HepG2 (cell line): ENCODE measurements around the gene CHPF. TPM values are rescaled to one million over a fixed set of nuclear protein-coding genes. Genes with fewer than 3 reads are reported as not detected.

Experiments
- ATAC-seq: fragments of 200-7000 bp; cut with Tn5 transposase; 3 replicates; pipeline ENCODE4 v1.9.1; 2020; ENCODE audit warnings: mild to moderate bottlenecking, moderate library complexity
- BruUV-seq: library from RNA; stranded (reverse); fragments of 400-500 nt; replicated peaks from 2 replicates; lab custom pipeline; 2021; lab: Mats Ljungman, UMichigan
- CTCF ChIA-PET: fragments of 300-600 bp; formaldehyde crosslinking; extraction: SDS; loops from one replicate; lab custom pipeline; 2021; ENCODE audit warnings: low total read pairs, inconsistent platforms, low intra/inter-chr PET ratio; lab: Yijun Ruan, JAX
- POLR2A ChIA-PET: fragments of 350-600 bp; sonication (Branson Sonifier 250); formaldehyde crosslinking; loops from one replicate; lab custom pipeline; 2020; ENCODE audit warnings: antibody characterized with exemption, inconsistent platforms; lab: Yijun Ruan, JAX
- DNase-seq: peaks from one replicate; pipeline ENCODE4 v3.0.0-alpha.2; 2015; ENCODE audit warnings: low spot score
- FAIRE-seq: peaks from 3 replicates; lab custom pipeline; 2011; peaks lifted over from hg19 to GRCh38; lab: Jason Lieb, UNC
- H2AFZ ChIP-seq: one replicate; pipeline ENCODE4 v1.6.1; 2011; ENCODE audit warnings: low read length, inconsistent platforms
- H3K27ac ChIP-seq: fragments of 300-600 bp; 3 replicates; pipeline ENCODE4 v1.8.0; 2011; ENCODE audit warnings: mixed run types, mild to moderate bottlenecking, mixed read lengths, low read length, inconsistent platforms; ENCODE audit not compliant: insufficient read depth; ENCODE audit errors: extremely low read length
- H3K27me3 ChIP-seq, 2 experiments: fragments of 200-600 bp in 1 of 2; 2 replicates in 1 of 2; 3 replicates in 1 of 2; pipeline versions ENCODE4 v1.6.0 to v1.8.0; 2011; ENCODE audit warnings: low read length in 2 of 2, mild to moderate bottlenecking in 2 of 2, moderate library complexity in 2 of 2, inconsistent platforms in 1 of 2; ENCODE audit not compliant: insufficient read depth in 2 of 2, control insufficient read depth in 1 of 2
- H3K36me3 ChIP-seq, 2 experiments: fragments of 200-600 bp in 1 of 2; replicated peaks in 1 of 2; 2 replicates in 1 of 2; 3 replicates in 1 of 2; pipeline versions ENCODE4 v1.5.1 to v1.8.0; 2011; ENCODE audit warnings: low read length in 2 of 2, inconsistent platforms in 1 of 2; ENCODE audit not compliant: insufficient read depth in 2 of 2, control insufficient read depth in 1 of 2
- H3K4me1 ChIP-seq: 2 replicates; pipeline ENCODE4 v1.5.1; 2012; ENCODE audit warnings: low read length, inconsistent platforms; ENCODE audit not compliant: insufficient read depth
- H3K4me2 ChIP-seq: 2 replicates; pipeline ENCODE4 v1.6.0; 2011; ENCODE audit warnings: low read depth, low read length, inconsistent platforms
- H3K4me3 ChIP-seq, 3 experiments: fragments of 200-600 bp in 1 of 3; sonication (generic), shearing (Covaris generic) in 1 of 3; replicated peaks in 1 of 3; 2 replicates each; pipeline ENCODE4 v1.5.1; 2011 to 2016; ENCODE audit warnings: low read length in 3 of 3, inconsistent platforms in 2 of 3, low read depth in 2 of 3, mild to moderate bottlenecking in 2 of 3, control low read depth in 1 of 3, mixed read lengths in 1 of 3; ENCODE audit not compliant: insufficient read depth in 1 of 3
- H3K79me2 ChIP-seq: one replicate; pipeline ENCODE4 v1.6.1; 2011; ENCODE audit warnings: low read length, inconsistent platforms; ENCODE audit not compliant: insufficient read depth
- H3K9ac ChIP-seq: 2 replicates; pipeline ENCODE4 v1.6.0; 2011; ENCODE audit warnings: mild to moderate bottlenecking, low read depth, low read length, inconsistent platforms; ENCODE audit not compliant: insufficient read depth
- H3K9me3 ChIP-seq: 2 replicates; pipeline ENCODE4 v1.5.1; 2012; ENCODE audit warnings: mild to moderate bottlenecking, low read length
- H4K20me1 ChIP-seq: 2 replicates; pipeline ENCODE4 v1.6.0; 2011; ENCODE audit warnings: inconsistent platforms, mild to moderate bottlenecking, low read length, moderate library complexity; ENCODE audit not compliant: insufficient read depth
- ATF7 ChIP-seq, 2 experiments: fragments of 450-650 bp in 1 of 2; sonication (generic) in 1 of 2; formaldehyde crosslinking in 1 of 2; IDR thresholded peaks; 2 replicates each; pipeline versions ENCODE4 v1.4.0 to v1.6.1; 2016 to 2020; ENCODE audit warnings: antibody characterized with exemption in 1 of 2, mild to moderate bottlenecking in 1 of 2, missing genetic modification reagents in 1 of 2
- CREB1 ChIP-seq, 2 experiments: fragments of 450-650 bp in 1 of 2; IDR thresholded peaks; 2 replicates each; pipeline ENCODE4 v1.6.1; 2016 to 2017; ENCODE audit warnings: control low read depth in 1 of 2, mild to moderate bottlenecking in 1 of 2, missing compliant biosample characterization in 1 of 2, missing genetic modification characterization in 1 of 2
- DRAP1 ChIP-seq: IDR thresholded peaks from 2 replicates; pipeline ENCODE4 v1.6.1; 2016; ENCODE audit warnings: missing genetic modification reagents, missing compliant biosample characterization
- JUNB ChIP-seq: sonication (generic); formaldehyde crosslinking; IDR thresholded peaks from 2 replicates; pipeline ENCODE4 v1.8.0; 2022; ENCODE audit warnings: missing genetic modification reagents, mild to moderate bottlenecking, borderline replicate concordance
- KDM4B ChIP-seq: sonication (generic); formaldehyde crosslinking; IDR thresholded peaks from 2 replicates; pipeline ENCODE4 v1.4.0; 2020; ENCODE audit warnings: missing genetic modification reagents
- MTA3 ChIP-seq: sonication (generic); formaldehyde crosslinking; IDR thresholded peaks from 2 replicates; pipeline ENCODE4 v1.4.0; 2020; ENCODE audit warnings: missing genetic modification reagents
- PRDM15 ChIP-seq: sonication (generic); formaldehyde crosslinking; IDR thresholded peaks from 2 replicates; pipeline ENCODE4 v1.4.0; 2020; ENCODE audit warnings: missing genetic modification reagents
- RBM39 ChIP-seq: fragments of 200-400 bp; formaldehyde crosslinking; IDR thresholded peaks from one replicate; pipeline ENCODE4 v1.6.1; 2018; ENCODE audit warnings: antibody characterized with exemption, mild to moderate bottlenecking, low read depth, low read length; ENCODE audit not compliant: poor library complexity, severe bottlenecking
- SALL2 ChIP-seq: sonication (generic); formaldehyde crosslinking; IDR thresholded peaks from 2 replicates; pipeline ENCODE4 v1.8.1; 2023; ENCODE audit warnings: mild to moderate bottlenecking, missing genetic modification reagents, inconsistent platforms
- SP140L ChIP-seq: sonication (generic); formaldehyde crosslinking; IDR thresholded peaks from 2 replicates; pipeline ENCODE4 v1.4.0; 2020; ENCODE audit warnings: missing genetic modification reagents, borderline replicate concordance
- SP2 ChIP-seq: sonication (generic); formaldehyde crosslinking; IDR thresholded peaks from 2 replicates; pipeline ENCODE4 v1.5.1; 2020; ENCODE audit warnings: mild to moderate bottlenecking, missing genetic modification reagents
- TEAD3 ChIP-seq: optimal IDR thresholded peaks from 2 replicates; pipeline ENCODE3; 2016; ENCODE audit warnings: borderline replicate concordance
- THRA ChIP-seq: sonication (generic); formaldehyde crosslinking; IDR thresholded peaks from 2 replicates; pipeline ENCODE4 v1.4.0; 2020; ENCODE audit warnings: missing genetic modification reagents, borderline replicate concordance
- ZBTB46 ChIP-seq: sonication (generic); formaldehyde crosslinking; IDR thresholded peaks from 2 replicates; pipeline ENCODE4 v1.4.0; 2020; ENCODE audit warnings: mild to moderate bottlenecking, missing genetic modification reagents, borderline replicate concordance
- ZNF205 ChIP-seq: IDR thresholded peaks from 2 replicates; pipeline ENCODE4 v1.6.1; 2018; ENCODE audit warnings: missing biosample characterization, missing genetic modification reagents
- WGBS: methylation state at CpG from one replicate; pipeline ENCODE4 v1.1.6; 2017; ENCODE audit warnings: low lambda C conversion rate; 5-methylcytosine and 5-hydroxymethylcytosine counted together
- in situ Hi-C: cut with HindIII; loops from 2 replicates; pipeline ENCODE4 v1.10.0; 2017; ENCODE audit warnings: low pct_unique_long_range_greater_than_20kb; ENCODE audit not compliant: extremely low pct_ligation_motif_present
- intact Hi-C: fragments of 100-400 bp; cut with micrococcal nuclease; formaldehyde crosslinking; loops from one replicate; pipeline ENCODE4 v1.10.0; 2022; ENCODE audit not compliant: unreplicated experiment
- polyA plus RNA-seq, 8 experiments: library from polyadenylated mRNA; depleted of rRNA in 3 of 8; stranded (reverse) in 7 of 8; unstranded in 1 of 8; fragments of >200 nt; fragmentation: Illumina TruSeq in 4 of 8; extraction: Trizol in 4 of 8; gene quantifications; 2 replicates each; pipeline versions ENCODE4 v1.2.1 to v1.2.3, GENCODE V29; 2011 to 2016; ENCODE audit warnings: low read depth in 4 of 8, missing spikeins in 1 of 8, mixed read lengths in 1 of 8; ENCODE audit not compliant: insufficient read depth in 1 of 8
- total RNA-seq, 5 experiments: library from RNA; depleted of rRNA; stranded (reverse); fragments of >200 nt; fragmentation: Illumina TruSeq; extraction: Trizol; gene quantifications; 2 replicates each; pipeline ENCODE4 v1.2.3, GENCODE V29; 2016; ENCODE audit warnings: low read depth in 1 of 5

The CHPF gene
- total and polyA plus RNA-seq, 2 of the 13 experiments (the other 11 are each of a cell fraction or from before 2014, with no cell fraction given): 79.6 to 111 TPM

GRCh38 chr2:219525533-219526232, 17.9 kb downstream of the CHPF start:
- Histone ChIP-seq H3K36me3 (no peaks in the 10 kb centered on the region), H3K4me3 (no peak overlapping the region), H3K27ac (no peak overlapping the region), H3K27me3 (peaks cover 29 to 94% of the 10 kb centered on the region in 2 experiments), H2AFZ (no peak overlapping the region), H4K20me1 (no peaks in the 10 kb centered on the region), H3K9me3 (no peaks in the 10 kb centered on the region), H3K9ac (no peak overlapping the region), H3K4me1 (peaks cover 28% of the 10 kb centered on the region), H3K79me2 (no peaks in the 10 kb centered on the region), H3K4me2 (no peak overlapping the region)
- WGBS: 19% methylated on average over 9 of the region's 9 CpGs
- ChIA-PET POLR2A (interaction anchor here (1.3 kb wide), 1 partner anchor 31 kb away, joined by 3 read pairs; no protein-coding TSS in a partner anchor), CTCF (no interaction called here)
- in situ Hi-C loops (loop anchor here (10.0 kb wide), 1 partner anchor 51 kb away; no protein-coding TSS in a partner anchor), intact Hi-C loops (no loop called here)
- no TSS peak for BruUV-seq
- DNase-seq: no peak
- no peak for ATAC-seq
- TF ChIP-seq TEAD3 (no peak), THRA (CRISPR knock-in tag) (no peak), RBM39 (no peak), SP140L (CRISPR knock-in tag) (no peak), PRDM15 (no peak), SALL2 (CRISPR knock-in tag) (no peak), KDM4B (CRISPR knock-in tag) (no peak), MTA3 (CRISPR knock-in tag) (no peak), DRAP1 (no peak), JUNB (CRISPR knock-in tag) (no peak), ZBTB46 (CRISPR knock-in tag) (no peak), SP2 (CRISPR knock-in tag) (no peak), ATF7 (IDR thresholded peaks at IDR 0.05) (no peak), ATF7 (CRISPR knock-in tag; IDR thresholded peaks at IDR 0.05) (no peak), CREB1 (IDR thresholded peaks at IDR 0.05) (no peak), CREB1 (CRISPR knock-in tag; IDR thresholded peaks at IDR 0.05) (no peak), ZNF205 (CRISPR knock-in tag) (no peak)
- no peak for FAIRE-seq
